Activated B cell treated with CpG ODN at 0.5 μM for 24 hours (primary cell): ENCODE data around the gene CDHR5. TPM values are rescaled to one million over a fixed set of nuclear protein-coding genes. Genes with fewer than 3 reads are reported as not detected.
A peak's percentile ranks its signal among the peaks of the same experiment; 100 is the strongest.

ENCODE experiments used
- ATAC-seq: fragments of 200-7000 bp; cut with Tn5 transposase; one replicate; pipeline ENCODE4 v1.10.0; 2021; ENCODE audit warnings: low read depth, mild to moderate bottlenecking, moderate library complexity
- CTCF ChIA-PET: fragments of 350-600 bp; sonication (Branson Sonifier 250); formaldehyde crosslinking; loops from one replicate; lab custom pipeline; 2021; ENCODE audit warnings: antibody characterized with exemption; lab: Charles Lee
- POLR2A ChIA-PET: fragments of 350-600 bp; sonication (Branson Sonifier 250); formaldehyde crosslinking; loops from one replicate; lab custom pipeline; 2021; ENCODE audit warnings: antibody characterized with exemption; lab: Charles Lee
- DNase-seq: peaks from one replicate; pipeline ENCODE4 v3.0.0; 2022
- H3K27ac Mint-ChIP-seq: one replicate; pipeline ENCODE4 v1.8.0; 2020; ENCODE audit warnings: mixed read lengths
- H3K27me3 Mint-ChIP-seq: one replicate; pipeline ENCODE4 v1.8.0; 2021; ENCODE audit warnings: mixed read lengths
- H3K36me3 Mint-ChIP-seq: one replicate; pipeline ENCODE4 v1.8.0; 2021; ENCODE audit warnings: low read depth, mixed read lengths
- H3K4me1 Mint-ChIP-seq: one replicate; pipeline ENCODE4 v1.8.0; 2021; ENCODE audit warnings: mixed read lengths
- H3K4me3 Mint-ChIP-seq: one replicate; pipeline ENCODE4 v1.8.0; 2020; ENCODE audit warnings: mild to moderate bottlenecking, mixed read lengths
- H3K9me3 Mint-ChIP-seq: one replicate; pipeline ENCODE4 v1.8.0; 2020; ENCODE audit warnings: mixed read lengths
- CTCF ChIP-seq: fragments of 200-600 bp; IDR thresholded peaks from one replicate; pipeline ENCODE4 v1.8.0; 2022; ENCODE audit warnings: antibody characterized with exemption, mild to moderate bottlenecking
- intact Hi-C: fragments of 100-400 bp; cut with micrococcal nuclease; formaldehyde crosslinking; loops from one replicate; pipeline ENCODE4 v1.15.1; 2024
- total RNA-seq: library from RNA; stranded (reverse); gene quantifications from 2 replicates; pipeline ENCODE4 v1.2.3, GENCODE V29; 2022

CDHR5 gene
- total RNA-seq, 1 donor from 2014 or later = not detected

- Mint-ChIP-seq H3K27ac (no peak within 1 kb of the TSS), H3K4me3 (peak within 1 kb of the TSS; percentile 66), H3K36me3 (peaks cover 2% of the 10 kb centered on the region), H3K9me3 (no peaks in the 10 kb centered on the region), H3K27me3 (peaks cover 23% of the 10 kb centered on the region), H3K4me1 (peaks cover 24% of the 10 kb centered on the region)
- ChIA-PET POLR2A (no interaction called here), CTCF (no interaction called here)
- intact Hi-C loops = loop anchor here (2.0 kb wide), 1 partner anchor 20 kb away; no protein-coding TSS in a partner anchor
- DNase-seq (no peak), ATAC-seq (peak; percentile 26)
- no peak for TF ChIP-seq CTCF
Observed at GRCh38 chr11:636511-637332, 12.0 kb upstream of the CDHR5 start, which contains the start of gene DRD4. Gene DRD4, plus strand, starts transcription at chr11:637269. Its CDS starts 36 bp downstream, at chr11:637305.

- H3K4me1 Mint-ChIP-seq = peaks cover 24% of the 10 kb centered on the region
- ATAC-seq (no peak), DNase-seq (no peak)
- CTCF ChIA-PET = no interaction called here
- no peak overlapping the region for H3K4me3 Mint-ChIP-seq
- H3K27ac Mint-ChIP-seq = no peak overlapping the region
- TF ChIP-seq CTCF = no peak
- no peaks in the 10 kb centered on the region for H3K9me3 Mint-ChIP-seq
- POLR2A ChIA-PET = no interaction called here
- H3K27me3 Mint-ChIP-seq = peaks cover 23% of the 10 kb centered on the region
- H3K36me3 Mint-ChIP-seq = no peaks in the 10 kb centered on the region
- intact Hi-C loops = loop anchor here (2.0 kb wide), 1 partner anchor 19 kb away; no protein-coding TSS in a partner anchor
Observed at GRCh38 chr11:635945-636510, 11.3 kb upstream of the CDHR5 start.

- intact Hi-C loops = no loop called here
- Mint-ChIP-seq H3K9me3 (no peaks in the 10 kb centered on the region), H3K4me3 (no peak overlapping the region), H3K27ac (no peak overlapping the region), H3K4me1 (peaks cover 14% of the 10 kb centered on the region), H3K36me3 (no peaks in the 10 kb centered on the region), H3K27me3 (peaks cover 23% of the 10 kb centered on the region)
- ATAC-seq (no peak), DNase-seq (no peak)
- POLR2A ChIA-PET = no interaction called here
- no peak for TF ChIP-seq CTCF
- CTCF ChIA-PET = no interaction called here
Observed at GRCh38 chr11:630871-631270, 6.1 kb upstream of the CDHR5 start.

GRCh38 chr11:629237-629583, 4.5 kb upstream of the CDHR5 start:
- Mint-ChIP-seq H3K4me3 (no peak overlapping the region), H3K36me3 (no peaks in the 10 kb centered on the region), H3K27ac (no peak overlapping the region), H3K9me3 (no peaks in the 10 kb centered on the region), H3K4me1 (peaks cover 14% of the 10 kb centered on the region), H3K27me3 (peaks cover 22% of the 10 kb centered on the region)
- TF ChIP-seq CTCF = no peak
- ATAC-seq (no peak), DNase-seq (peak; percentile 13)
- ChIA-PET POLR2A (no interaction called here), CTCF (no interaction called here)
- intact Hi-C loops = no loop called here

- no peak for TF ChIP-seq CTCF
- ChIA-PET CTCF (no interaction called here), POLR2A (no interaction called here)
- peaks cover 14% of the 10 kb centered on the region for H3K4me1 Mint-ChIP-seq
- DNase-seq = no peak
- H3K27me3 Mint-ChIP-seq = peaks cover 25% of the 10 kb centered on the region
- no peaks in the 10 kb centered on the region for H3K36me3 Mint-ChIP-seq
- H3K27ac Mint-ChIP-seq = no peak overlapping the region
- no peak for ATAC-seq
- H3K9me3 Mint-ChIP-seq = no peaks in the 10 kb centered on the region
- intact Hi-C loops = no loop called here
- peak overlapping the region; percentile 47 for H3K4me3 Mint-ChIP-seq
Observed at GRCh38 chr11:628056-628455, 3.3 kb upstream of the CDHR5 start.
